Activated T-helper 9 cell treated with anti-CD3 and anti-CD28 coated beads, Interleukin-2, amount 50 U/mL, for 16 hours (primary cell): ENCODE measurements around the gene HSD11B2.
A peak's percentile ranks its signal among the peaks of the same experiment; 100 is the strongest.

ENCODE experiments used
- DNase-seq: peaks from one replicate; pipeline ENCODE4 v3.0.0-alpha.2; 2020; ENCODE audit warnings: low read depth

The HSD11B2 gene

DNA sequence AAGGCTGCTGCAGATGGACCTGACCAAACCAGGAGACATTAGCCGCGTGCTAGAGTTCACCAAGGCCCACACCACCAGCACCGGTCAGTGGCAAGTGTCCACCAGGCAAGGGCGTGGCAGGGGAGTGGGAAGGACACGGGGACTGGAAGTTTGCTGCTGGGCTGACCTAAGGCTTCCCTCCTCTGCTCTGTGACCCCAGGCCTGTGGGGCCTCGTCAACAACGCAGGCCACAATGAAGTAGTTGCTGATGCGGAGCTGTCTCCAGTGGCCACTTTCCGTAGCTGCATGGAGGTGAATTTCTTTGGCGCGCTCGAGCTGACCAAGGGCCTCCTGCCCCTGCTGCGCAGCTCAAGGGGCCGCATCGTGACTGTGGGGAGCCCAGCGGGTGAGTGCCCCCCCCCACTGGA is 4.8 kb downstream of the HSD11B2 start:
- no peak for DNase-seq

DNA sequence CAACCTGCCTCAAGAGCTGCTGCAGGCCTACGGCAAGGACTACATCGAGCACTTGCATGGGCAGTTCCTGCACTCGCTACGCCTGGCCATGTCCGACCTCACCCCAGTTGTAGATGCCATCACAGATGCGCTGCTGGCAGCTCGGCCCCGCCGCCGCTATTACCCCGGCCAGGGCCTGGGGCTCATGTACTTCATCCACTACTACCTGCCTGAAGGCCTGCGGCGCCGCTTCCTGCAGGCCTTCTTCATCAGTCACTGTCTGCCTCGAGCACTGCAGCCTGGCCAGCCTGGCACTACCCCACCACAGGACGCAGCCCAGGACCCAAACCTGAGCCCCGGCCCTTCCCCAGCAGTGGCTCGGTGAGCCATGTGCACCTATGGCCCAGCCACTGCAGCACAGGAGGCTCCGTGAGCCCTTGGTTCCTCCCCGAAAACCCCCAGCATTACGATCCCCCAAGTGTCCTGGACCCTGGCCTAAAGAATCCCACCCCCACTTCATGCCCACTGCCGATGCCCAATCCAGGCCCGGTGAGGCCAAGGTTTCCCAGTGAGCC is 5.8 kb downstream of the HSD11B2 start:
- DNase-seq, result no peak

DNA sequence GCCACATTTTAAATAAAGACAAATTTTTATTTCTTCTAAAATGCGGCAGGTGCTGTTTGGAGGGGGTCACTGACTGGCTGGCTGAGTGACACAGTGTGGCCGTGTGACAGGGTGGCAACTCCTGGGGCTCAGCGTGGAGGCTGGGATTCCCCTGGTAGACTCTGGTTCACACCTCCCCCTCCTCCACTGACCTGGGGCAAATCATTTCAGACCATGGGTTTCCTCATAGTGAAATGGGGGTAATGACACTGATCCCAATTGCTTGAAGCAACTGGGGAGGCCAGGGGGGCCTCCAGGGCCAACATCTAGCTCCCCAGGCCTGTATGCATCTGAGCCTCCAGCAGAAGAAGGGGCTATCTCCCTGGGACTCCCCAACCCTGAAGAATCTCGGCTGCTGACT is 6.6 kb downstream of the HSD11B2 start:
- DNase-seq, result no peak

DNA sequence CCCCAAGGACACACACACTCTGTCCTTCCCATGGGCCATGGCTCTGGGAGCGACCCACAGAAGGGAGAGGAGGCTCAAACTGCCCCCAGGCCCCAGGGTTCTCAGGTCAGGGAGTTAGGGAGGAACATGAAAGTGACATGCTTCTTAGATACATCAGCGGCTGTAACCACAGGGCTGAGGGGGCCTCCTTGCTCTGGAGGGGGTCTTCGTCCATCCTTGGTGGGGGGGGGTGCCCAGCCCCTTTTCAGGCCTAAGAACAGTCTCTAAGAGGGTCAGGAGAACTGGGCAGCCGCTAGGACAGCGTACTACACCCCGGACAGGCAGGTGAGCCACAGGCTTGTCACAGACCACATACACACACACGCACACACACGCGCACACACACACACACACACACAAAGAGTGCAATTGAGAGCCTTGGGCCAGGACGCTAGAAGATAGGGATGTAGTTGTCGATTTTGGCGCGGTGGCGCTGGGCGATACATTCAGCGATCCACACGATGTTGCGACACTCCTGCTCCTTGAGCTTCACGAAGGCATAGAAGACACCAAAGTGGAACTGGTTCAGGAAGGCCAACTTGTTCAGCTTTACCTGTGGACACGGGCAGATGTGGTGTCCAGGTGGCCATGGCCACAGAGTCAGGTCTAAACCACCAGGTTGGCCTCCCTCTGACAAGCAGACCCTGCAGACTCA is 7.3 kb downstream of the HSD11B2 start:
- no peak for DNase-seq

DNA sequence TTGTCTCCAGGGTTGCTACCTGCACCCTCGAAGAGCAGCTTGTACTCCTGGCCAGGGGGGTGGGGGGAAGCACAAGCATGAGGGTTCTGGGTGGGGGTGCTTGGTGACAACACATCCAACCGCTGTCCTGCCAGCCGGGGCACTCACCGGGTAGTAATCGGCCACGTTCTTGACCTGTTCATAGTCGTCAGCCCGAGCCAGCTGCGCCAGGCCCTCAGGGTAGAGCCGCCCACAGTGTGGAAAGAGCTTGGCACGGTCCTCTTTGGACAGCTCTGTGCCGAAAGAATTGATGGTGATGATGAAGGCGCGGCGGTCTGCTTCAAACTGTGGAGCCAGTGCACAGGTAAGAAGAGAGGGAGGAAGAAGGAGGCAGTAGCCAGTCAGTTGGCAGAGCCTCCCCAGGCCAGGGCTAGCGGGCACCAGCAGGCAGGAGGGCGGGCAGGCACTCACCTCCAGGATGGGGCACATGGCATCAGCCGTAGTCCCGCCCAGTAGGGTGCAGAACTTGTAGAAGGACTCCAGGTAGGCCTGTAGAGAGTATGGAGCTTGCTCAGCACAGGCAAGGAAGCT is 8.0 kb downstream of the HSD11B2 start:
- DNase-seq, result no peak

DNA sequence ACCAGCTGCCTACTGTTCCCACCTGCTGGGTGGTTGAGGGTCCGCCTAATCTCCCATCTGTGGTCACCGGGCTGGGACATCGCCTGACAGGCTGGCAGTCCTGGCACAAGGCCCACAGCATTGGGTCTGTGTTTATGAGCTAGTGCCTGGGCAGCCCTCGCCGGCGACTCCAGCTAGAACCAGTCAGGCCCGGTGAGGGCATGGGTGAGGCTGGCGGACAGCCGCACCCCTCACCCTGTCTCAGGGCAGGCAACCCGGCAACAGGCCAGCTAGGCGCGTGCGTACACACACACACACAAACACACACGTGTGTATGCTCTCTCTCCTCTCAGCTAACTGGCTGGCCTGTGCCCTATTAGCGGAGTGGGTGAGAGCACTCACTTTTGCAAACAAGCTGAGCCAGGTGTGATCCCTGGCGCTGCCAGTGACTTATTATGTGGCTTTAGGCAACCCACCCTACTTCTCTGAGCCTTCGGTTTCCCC is 10.4 kb downstream of the HSD11B2 start:
- no peak for DNase-seq

DNA sequence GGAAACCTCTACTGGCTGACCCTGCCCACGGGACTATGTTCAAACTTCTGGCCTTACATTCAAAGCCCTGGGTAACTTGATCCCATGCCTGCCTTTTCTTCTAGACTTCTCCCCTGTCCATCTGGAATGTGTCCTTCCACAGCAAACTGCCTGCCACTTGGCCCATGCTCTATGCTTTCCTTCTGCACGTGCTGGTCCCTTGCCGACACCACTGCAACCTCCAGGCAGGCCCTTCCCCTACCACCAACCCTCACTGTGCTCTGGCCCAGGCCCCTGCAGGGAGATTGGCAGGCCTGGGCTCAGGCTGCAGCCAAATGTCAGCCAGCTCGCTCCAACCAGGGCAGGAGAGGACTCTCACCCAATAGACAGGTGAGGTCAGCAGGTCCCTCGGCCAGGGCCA is 11.0 kb downstream of the HSD11B2 start:
- no peak for DNase-seq

DNA sequence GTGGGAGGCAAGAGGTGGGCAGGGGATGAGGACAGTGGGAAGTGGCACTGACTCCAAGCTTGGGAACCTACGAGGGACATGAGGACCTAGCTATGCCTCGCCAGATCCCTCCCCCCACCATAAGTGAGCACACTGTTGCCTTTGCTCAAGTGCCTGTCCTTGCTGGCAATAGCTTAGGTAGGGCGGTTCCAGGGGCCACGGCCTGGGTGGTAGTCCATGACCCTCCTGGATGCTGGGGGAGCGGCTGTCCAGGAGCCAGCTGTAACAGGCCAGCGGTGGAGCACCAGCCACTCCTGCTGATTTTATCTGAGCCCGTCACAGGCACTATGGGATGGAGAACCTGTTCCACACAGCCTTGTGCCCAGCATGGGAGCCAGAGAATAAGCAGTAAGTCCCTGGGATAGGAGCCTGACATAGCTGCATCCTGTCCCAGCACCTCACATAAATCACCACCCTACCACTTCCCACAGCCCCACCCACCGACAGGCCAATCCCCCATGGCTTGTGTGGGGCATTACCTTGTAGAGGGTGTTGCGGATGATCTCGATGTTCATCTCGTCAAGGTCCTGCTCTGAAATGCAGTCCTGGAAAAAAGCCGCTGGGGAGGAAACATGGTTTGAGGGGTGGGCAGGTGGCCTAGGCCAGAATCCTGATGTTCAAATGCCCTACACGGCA is 11.8 kb downstream of the HSD11B2 start:
- DNase-seq, result no peak

DNA sequence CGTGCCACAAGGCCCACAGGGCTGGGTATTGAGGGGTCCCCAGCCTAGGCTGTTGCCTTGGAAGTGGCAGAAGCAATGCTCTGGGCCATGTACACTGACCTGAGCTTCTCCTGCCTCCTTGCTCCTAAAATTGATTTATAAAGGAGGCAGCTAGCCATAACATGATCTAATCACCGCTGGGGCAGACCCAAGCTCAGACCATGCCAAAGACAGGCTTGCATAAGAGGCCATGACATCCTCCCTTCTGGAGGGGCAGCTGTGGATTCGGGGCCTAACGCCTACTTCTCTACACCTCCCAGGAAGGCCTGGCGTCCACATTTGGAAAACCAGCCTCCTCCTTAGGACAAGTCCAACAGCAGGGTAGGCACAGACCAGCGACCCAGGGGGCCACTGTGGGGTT is 12.3 kb downstream of the HSD11B2 start:
- no peak for DNase-seq

DNA sequence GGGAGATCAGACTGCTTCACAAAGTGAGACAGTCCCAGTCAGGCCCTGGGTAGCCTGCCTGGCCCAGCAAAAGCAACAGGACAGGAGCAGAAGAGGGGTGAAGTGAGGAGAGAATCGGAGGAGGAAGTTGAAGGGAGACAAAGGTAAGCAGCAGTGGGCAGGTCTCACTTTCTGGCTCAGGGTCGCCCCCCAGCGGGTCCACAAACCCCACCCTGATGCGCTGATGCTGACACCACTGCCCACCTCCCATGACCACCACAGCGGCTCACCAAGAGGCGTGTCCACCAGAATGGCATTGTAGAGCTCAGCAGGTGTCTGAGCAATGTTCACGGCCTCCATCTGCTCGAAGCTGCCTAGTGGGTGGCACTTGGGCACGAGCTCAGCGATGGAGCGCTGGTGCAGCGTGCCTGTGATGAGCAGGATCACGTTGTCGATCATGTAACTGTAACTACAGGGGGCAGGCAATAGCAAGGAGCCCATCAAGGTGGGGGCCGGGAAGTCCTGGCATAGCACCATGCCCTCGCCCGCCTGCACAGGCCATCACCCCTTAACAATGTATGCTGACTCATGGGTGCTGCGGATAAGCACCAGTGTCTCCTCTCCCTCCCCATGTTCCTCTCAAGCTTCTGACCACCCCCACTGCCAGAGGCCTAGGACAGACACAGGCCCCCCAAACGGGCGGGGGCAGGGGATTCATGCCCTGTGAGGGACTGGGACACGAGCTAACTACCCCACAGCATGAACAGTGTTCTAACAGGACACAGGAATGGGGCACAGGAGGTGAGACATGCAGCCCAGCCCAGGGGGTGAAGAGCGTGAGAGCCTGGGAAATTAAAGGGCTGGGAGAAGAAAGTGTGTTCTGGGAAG is 13.6 kb downstream of the HSD11B2 start:
- DNase-seq, result no peak

DNA sequence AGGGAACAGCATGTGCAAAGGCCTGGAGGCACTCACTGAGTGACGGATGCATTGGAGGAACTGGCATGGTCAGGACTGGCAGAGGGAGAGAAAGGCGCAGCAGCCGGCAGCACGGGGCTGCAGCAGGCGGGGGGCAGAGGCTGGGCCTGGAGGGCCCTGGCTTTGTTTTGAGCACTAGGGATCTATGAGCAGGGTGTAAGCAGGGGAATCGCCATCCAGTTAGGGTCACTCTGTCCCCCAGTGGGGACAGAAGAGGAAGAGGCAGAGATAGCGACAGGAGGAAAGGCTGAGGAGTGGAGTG is 14.2 kb downstream of the HSD11B2 start:
- DNase-seq, result no peak

DNA sequence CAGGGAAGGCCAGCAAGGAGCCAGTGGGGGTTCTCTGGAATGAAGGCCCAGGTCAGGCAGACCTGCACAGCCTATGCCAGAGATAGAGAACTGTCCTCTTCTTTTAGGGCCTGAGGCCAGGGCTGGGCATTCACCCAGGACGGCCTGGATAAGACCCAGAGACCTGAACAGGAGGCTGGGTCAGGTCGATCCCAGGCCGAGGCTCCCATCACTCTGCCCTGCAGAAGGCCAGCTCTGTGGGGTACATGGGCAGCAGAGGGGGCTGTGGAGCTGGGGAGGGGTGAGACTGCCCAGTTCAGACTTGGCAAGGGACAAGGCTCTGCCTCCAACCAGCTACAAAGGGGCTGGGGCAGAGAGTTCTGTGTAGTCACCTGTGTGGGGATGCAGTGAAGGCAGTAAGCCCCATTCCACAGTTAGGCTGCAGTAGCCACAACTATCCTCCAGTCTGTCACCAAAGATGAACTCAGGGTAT is 14.6 kb downstream of the HSD11B2 start:
- DNase-seq, result no peak

DNA sequence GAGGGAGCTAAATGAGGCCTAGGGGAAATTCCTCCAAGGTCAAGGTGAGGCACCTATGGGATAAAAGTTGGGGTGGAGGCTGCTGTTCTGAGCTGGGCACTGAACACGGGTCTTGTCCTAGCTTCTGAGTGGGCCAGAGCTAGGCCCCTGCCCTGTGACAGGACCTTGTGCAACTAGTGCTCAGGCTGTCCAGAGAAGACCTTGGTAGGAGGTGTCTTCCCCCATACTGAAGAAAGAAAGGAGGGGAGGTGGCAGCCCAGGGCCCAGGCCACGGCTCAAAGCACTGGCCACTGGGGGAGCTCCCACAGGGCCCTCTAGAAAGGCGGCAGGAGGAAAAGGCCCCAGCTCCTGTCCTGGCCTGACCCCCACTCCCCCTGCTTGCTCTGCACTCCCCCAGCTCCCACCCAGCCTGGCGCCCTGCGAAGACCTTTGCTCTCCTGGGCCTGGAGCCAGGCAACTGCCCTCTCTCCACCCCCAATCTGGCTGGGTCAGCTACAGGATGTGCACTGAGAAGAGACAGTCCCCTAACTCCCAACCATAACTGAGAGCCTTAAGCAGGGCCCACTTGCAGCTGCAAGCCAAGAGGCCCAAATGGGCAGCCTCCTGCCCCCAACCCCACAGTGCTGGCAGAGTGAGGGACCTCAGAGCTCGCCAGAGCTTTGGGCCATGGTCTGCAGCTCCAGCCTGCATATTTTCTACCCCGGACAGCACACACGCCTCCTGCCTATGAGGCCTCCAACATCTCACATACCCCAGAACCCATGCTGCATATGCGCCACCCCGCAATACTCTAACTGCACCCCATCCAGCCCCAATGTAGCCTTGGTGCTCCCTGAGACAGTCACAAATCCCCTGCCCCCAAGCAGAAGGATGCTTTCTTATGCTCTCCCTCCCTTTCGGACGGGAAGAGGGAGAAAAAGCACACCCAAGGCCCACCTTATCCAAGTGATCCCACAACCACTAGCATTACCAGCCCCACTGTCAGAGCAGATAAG is 15.3 kb downstream of the HSD11B2 start:
- no peak for DNase-seq

DNA sequence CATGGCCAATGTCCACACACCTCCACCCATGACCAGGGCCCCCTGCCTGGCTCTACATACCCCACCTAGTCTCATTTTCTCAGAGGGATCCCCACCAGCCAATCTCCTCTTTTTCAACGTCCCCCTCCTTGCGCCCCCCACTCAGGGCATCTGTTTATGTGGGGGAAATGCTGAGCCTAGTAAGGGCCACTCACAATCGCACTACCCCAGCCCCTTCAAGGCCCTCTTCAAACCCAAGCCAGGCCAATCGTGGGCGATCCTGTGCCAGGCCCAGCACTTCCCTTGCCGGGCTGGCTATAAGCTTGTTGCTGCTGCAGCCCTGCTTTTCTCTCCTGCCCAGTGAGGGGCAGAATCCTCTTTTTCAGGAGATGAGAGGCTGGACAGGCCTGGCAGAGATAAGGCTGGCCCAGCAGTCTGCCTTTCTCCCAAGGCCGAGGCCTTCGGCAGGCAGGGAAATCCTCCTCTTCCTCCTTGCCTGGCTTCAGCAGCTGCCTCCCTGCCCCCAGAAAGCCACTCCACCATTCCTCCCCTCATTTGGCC is 16.1 kb downstream of the HSD11B2 start:
- DNase-seq, result no peak

DNA sequence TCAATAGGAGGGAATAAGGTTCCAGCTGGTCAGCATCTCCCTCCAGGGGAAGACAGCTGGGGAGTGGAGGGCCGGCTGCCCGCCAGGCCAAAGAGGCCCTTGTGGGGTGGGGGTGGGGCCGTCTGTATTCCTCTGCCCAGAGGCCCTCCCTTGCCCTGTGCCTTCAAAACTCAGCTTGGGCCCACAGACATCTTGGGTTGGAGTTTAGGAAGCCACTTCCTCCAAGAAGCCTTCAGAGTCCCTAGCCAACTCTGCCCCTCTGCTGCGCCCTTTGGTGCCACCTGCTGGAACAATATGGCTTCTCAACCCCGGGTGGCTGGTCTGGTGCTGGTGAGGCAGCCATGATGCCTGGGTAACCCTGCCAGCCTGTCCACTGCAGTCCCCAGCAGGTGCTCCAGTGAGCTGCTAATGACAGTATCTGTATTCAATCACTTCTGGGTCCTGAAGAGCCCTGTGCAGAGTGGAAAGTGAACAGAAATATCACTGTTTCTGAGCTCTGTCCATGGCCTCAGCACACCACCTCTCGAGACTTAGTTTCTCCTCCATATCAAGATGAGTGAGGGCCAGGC is 16.7 kb downstream of the HSD11B2 start:
- DNase-seq, result peak; percentile 20

DNA sequence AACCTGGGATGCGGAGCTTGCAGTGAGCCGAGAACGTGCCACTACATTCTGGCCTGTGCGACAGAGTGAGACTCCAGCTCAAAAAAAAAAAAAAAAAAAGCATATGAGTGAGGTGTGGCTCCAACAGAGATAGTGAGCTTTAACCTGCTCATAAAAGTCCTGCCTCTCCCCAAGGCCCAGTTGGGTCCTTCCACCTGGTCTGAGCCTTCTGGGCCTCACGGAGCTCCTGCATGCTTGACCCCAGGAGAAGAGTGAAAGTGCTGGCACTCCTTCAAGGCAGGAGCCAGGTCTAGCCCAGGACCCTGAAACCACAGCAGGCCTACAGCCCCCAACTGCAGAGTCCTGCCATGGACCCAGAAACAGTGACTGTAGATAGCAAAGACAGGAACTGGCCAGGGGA is 17.7 kb downstream of the HSD11B2 start:
- DNase-seq, result no peak

DNA sequence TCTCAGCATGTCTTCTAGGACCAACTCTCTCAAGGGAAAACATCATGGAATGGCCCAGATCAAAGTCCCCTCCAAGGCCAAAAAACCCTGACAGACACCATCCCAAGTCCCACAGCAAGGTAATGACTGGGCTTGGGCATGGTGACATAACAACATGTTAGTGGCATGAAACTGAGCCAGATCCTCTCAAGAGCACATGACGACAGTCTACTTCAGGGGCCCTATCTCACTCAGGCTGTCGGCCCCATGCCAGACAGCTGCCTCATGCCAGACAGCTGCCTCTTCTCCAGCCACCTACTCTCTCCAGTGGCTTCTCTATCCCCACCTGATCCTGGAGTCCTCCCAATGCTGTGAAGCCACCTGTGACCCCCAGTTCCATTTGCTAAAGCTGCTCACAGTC is 18.4 kb downstream of the HSD11B2 start:
- no peak for DNase-seq

DNA sequence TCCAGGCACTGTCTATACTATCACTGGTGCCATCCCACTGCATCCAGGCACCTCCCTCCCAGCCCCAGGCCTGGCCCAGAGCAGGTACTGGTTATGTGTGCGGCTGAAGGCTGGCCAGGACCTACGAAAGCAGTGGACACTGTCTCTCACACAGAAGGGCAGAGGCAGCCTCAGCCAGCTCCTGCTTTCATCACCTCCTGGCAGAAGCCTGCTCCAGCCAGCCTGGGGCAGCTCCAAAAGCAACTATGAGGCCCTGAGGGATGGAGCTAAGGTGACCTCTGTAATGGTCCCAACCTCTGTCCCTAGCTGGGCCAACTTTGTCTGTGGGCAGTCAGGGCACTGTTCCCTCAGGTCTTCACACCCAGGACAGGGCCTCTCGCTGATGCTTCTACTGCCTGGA is 18.8 kb downstream of the HSD11B2 start:
- DNase-seq, result no peak

DNA sequence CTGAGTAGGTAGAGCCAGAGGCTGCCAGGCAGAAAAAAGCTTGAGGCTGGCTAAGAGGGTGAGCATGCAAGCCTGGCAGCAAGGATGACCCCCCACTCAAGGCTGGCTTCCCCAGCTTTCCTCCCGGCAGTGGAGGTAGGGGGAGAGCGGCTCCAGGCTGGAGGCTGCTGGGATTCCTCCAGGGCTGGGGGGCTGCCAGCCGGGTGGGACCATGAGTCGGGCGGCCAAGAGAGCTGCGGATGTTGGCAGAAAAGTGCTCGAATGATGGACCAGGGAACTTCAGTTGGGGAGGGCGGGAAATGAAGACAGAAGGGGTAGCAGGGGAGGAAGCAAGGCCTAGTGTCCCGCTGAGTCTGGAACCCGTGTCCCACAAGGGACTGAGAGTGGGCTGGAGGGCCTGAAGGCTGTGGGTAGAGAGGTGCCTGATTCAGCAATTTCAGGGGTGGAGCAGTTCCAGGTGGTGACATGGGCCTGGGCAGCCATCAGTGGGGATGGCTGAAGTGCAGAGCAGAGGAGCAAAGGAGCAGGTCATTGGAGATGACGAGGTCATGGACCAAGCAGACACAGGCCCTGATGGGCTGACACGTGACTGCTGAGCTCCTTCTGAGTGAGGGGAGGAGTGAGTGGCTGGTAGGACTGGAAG is 20.3 kb downstream of the HSD11B2 start:
- no peak for DNase-seq
